AG04450 (cell line): ENCODE data around the gene SLC66A1. TPM values are rescaled to one million over a fixed set of nuclear protein-coding genes. Genes with fewer than 3 reads are reported as not detected.
A peak's percentile ranks its signal among the peaks of the same experiment; 100 is the strongest.

Source experiments
- CTCF ChIA-PET: fragments of 300-600, 350-600 bp; formaldehyde crosslinking; extraction: SDS; loops from one replicate; lab custom pipeline; 2022; ENCODE audit warnings: antibody characterized with exemption, inconsistent platforms; lab: Charles Lee
- POLR2A ChIA-PET: fragments of 350-600 bp; formaldehyde crosslinking; extraction: SDS; loops from one replicate; lab custom pipeline; 2021; ENCODE audit warnings: antibody characterized with exemption, inconsistent platforms; lab: Yijun Ruan, JAX
- DNase-seq: peaks from one replicate; pipeline ENCODE4 v3.0.0-alpha.2; 2011; ENCODE audit warnings: low read depth, low spot score
- H3K27ac ChIP-seq: one replicate; pipeline ENCODE4 v1.5.1; 2012; ENCODE audit warnings: low read depth, low read length, control low read depth
- H3K27me3 ChIP-seq: one replicate; pipeline ENCODE4 v1.6.0; 2012; ENCODE audit warnings: low read length; ENCODE audit not compliant: control insufficient read depth, insufficient read depth
- H3K4me3 ChIP-seq: 2 replicates; pipeline ENCODE4 v1.5.1; 2011; ENCODE audit warnings: mild to moderate bottlenecking, low read depth, low read length, control low read depth
- H3K9me3 ChIP-seq: 2 replicates; pipeline ENCODE4 v1.5.1; 2012; ENCODE audit warnings: low read length; ENCODE audit not compliant: control insufficient read depth, insufficient read depth
- CTCF ChIP-seq: IDR thresholded peaks from 2 replicates; pipeline ENCODE4 v1.5.1; 2011; ENCODE audit warnings: low read depth, low read length, control low read depth, inconsistent platforms
- polyA plus RNA-seq: library from polyadenylated mRNA; depleted of rRNA; stranded (reverse); fragments of >200 nt; gene quantifications from 2 replicates; pipeline ENCODE4 v1.2.3, GENCODE V29; 2011; rRNA removed
- small RNA-seq: library from RNA; depleted of rRNA; stranded (forward); fragments of <200 nt; gene quantifications from one replicate; pipeline ENCODE3, GENCODE V24; 2012; ENCODE audit warnings: low read depth; ENCODE audit not compliant: insufficient read length

The SLC66A1 gene
- polyA plus RNA-seq, 1 experiment, result 11.5 TPM

GRCh38 chr1:19377812-19378718 lies 65.9 kb downstream of the SLC66A1 start:
- H3K9me3 ChIP-seq, result peaks cover 10% of the 10 kb centered on the region
- DNase-seq, result no peak
- H3K27ac ChIP-seq, result peak overlapping the region; percentile 21
- POLR2A ChIA-PET, result interaction anchor here (0.7 kb wide), 1 partner anchor 22 kb away, joined by 3 read pairs; no protein-coding TSS in a partner anchor
- no peak for TF ChIP-seq CTCF
- H3K4me3 ChIP-seq, result no peak overlapping the region
- CTCF ChIA-PET, result interaction anchor here (0.7 to 1.3 kb wide), 2 partner anchors 11 to 37 kb away, joined by 3 to 5 read pairs; no protein-coding TSS in a partner anchor
- no peaks in the 10 kb centered on the region for H3K27me3 ChIP-seq

Small RNA genes lying within 50 kb of the gene (small RNA-seq; reads per million reads assigned to genes)
- not detected for gene RNU6-1099P

Other genes with a start within 250 kb of the SLC66A1 start
- 91.9 and 152 TPM in 2 replicates for gene UBR4, start 102.1 kb upstream of the SLC66A1 start, polyA plus RNA-seq
- gene EMC1, start 60.8 kb upstream of the SLC66A1 start, polyA plus RNA-seq, result 49.0 and 68.7 TPM in 2 replicates
- 29.0 and 30.8 TPM in 2 replicates for gene MRTO4, start 60.5 kb upstream of the SLC66A1 start, polyA plus RNA-seq
- 0.19 and 0.46 TPM in 2 replicates for gene AKR7A3, start 23.6 kb upstream of the SLC66A1 start, polyA plus RNA-seq
- gene AKR7A2, start 182 bp upstream of the SLC66A1 start, polyA plus RNA-seq, result 47.5 and 63.6 TPM in 2 replicates
- gene CAPZB, start 173.2 kb downstream of the SLC66A1 start, polyA plus RNA-seq, result 292 and 312 TPM in 2 replicates